Heart left ventricle (tissue), 16 donors: ENCODE data around the gene AIG1. TPM values are rescaled to one million over a fixed set of nuclear protein-coding genes. Genes with fewer than 3 reads are reported as not detected.

ENCODE experiments used
- ATAC-seq, 4 donors: fragments of 200-7000 bp; cut with Tn5 transposase; one replicate each; pipeline ENCODE4 v1.9.1; 2020 to 2022; ENCODE audit warnings: moderate library complexity in 4 of 4, mild to moderate bottlenecking in 3 of 4, moderate number of reproducible peaks in 1 of 4
- DNase-seq, 5 donors: peaks; one replicate each; pipeline ENCODE4 v3.0.0-alpha.2; 2020
- H3K27ac ChIP-seq, 12 donors: fragments of 200-600 bp; sonication (generic) in 4 of 12; one replicate each; pipeline versions ENCODE4 v1.5.0 to v1.8.0; 2016 to 2022; ENCODE audit warnings: mild to moderate bottlenecking in 2 of 12
- H3K27me3 ChIP-seq, 9 donors: fragments of 200-600 bp; sonication (generic) in 2 of 9; one replicate each; pipeline versions ENCODE4 v1.5.1 to v1.8.0; 2016 to 2022; ENCODE audit warnings: mild to moderate bottlenecking in 3 of 9
- H3K36me3 ChIP-seq, 9 donors: fragments of 200-600 bp; sonication (generic) in 2 of 9; one replicate each; pipeline versions ENCODE4 v1.5.0 to v1.8.0; 2018 to 2022; ENCODE audit warnings: mild to moderate bottlenecking in 2 of 9
- H3K4me1 ChIP-seq, 12 donors: fragments of 200-600 bp; sonication (generic) in 4 of 12; one replicate each; pipeline versions ENCODE4 v1.5.0 to v1.8.0; 2016 to 2022; ENCODE audit warnings: mild to moderate bottlenecking in 3 of 12
- H3K4me3 ChIP-seq, 12 donors: fragments of 200-600 bp; sonication (generic) in 4 of 12; one replicate each; pipeline versions ENCODE4 v1.5.0 to v1.8.0; 2017 to 2022; ENCODE audit warnings: mild to moderate bottlenecking in 9 of 12, moderate library complexity in 4 of 12
- H3K9me3 ChIP-seq, 12 donors: fragments of 200-600 bp; sonication (generic) in 4 of 12; one replicate each; pipeline versions ENCODE4 v1.5.0 to v1.8.0; 2016 to 2022; ENCODE audit warnings: mild to moderate bottlenecking in 1 of 12
- POLR2A ChIP-seq, 2 donors: fragments of 450-650 bp; IDR thresholded peaks; one replicate each; pipeline ENCODE4 v1.6.1; 2017; ENCODE audit warnings: antibody characterized with exemption in 2 of 2, mild to moderate bottlenecking in 2 of 2, moderate library complexity in 2 of 2
- WGBS, 4 donors: extraction: QIAGEN DNeasy Blood & Tissue Kit in 2 of 4; methylation state at CpG; one replicate each; pipeline versions ENCODE4 v1.1.5 to v1.1.7; 2013 to 2018; 5-methylcytosine and 5-hydroxymethylcytosine counted together
- intact Hi-C, 10 donors: fragments of 100-400 bp; cut with DNase I; formaldehyde crosslinking; loops; one replicate each; pipeline versions ENCODE4 v1.11.1 to v1.14.2; 2022
- polyA plus RNA-seq, 2 donors: library from polyadenylated mRNA; stranded (reverse); fragments of 200-250 nt; gene quantifications; one replicate each; pipeline ENCODE4 v1.2.3, GENCODE V29; 2013
- total RNA-seq, 9 donors: library from RNA; depleted of rRNA in 2 of 9; stranded (reverse); fragments of >200 nt in 2 of 9; fragmentation: NEBNext Ultra II Directional in 3 of 9; extraction: Animal tissue kit (Norgen Biotek cat#: 25700) in 3 of 9; gene quantifications; one replicate each; pipeline versions ENCODE4 v1.1.0 to v1.2.4, GENCODE V29; 2016 to 2023
- TF ChIP-seq, protein P1 (sequence below), 12 donors: fragments of 200-600 bp; sonication (generic) in 4 of 12; IDR thresholded peaks; one replicate each; pipeline versions ENCODE4 v1.5.0 to v1.8.0; 2018 to 2022; ENCODE audit warnings: antibody characterized with exemption in 12 of 12, mild to moderate bottlenecking in 5 of 12
- donor health status: ischemic (EF 13 %, LVEDD 7.1; RV severe dilation, severe dysfunction).
- donor health status: healthy with polysubstance abuse.
- donor health status: DM: no; HTN: yes; CAD: no.
- donor health status: DM: no; HTN: no; CAD: no.
- donor health status: ischemic (EF 25% LVEDD 6.9; RV normal size, moderate dysfunction).
- donor health status: ischemic (EF 25% LVEDD 5.7; RV mildly dilated, moderate dysfunction).
- donor health status: healthy.
- donor health status: DM: yes; HTN: yes; CAD: no.
- donor health status: ischemic (EF 35%, LVEDD 5.7; RV mildly dilated, moderate dysfunction).
- donor health status: nonischemic (EF 11% LVEDD 7.7; RV severe dilation, severe dysfunction).
- donor health status: DM: yes; HTN: yes; CAD: no.
- donor health status: PGD.
- donor health status: ischemic (EF 29% LVEDD 5.4; RV normal size, mild dysfunction).
- donor health status: nonischemic (EF 23%, LVEDD 6.1; RV moderate dilation, normal function).

AIG1 gene
- total and polyA plus RNA-seq, 11 donors = 18.1 to 101 (median 64.0) TPM

DNA sequence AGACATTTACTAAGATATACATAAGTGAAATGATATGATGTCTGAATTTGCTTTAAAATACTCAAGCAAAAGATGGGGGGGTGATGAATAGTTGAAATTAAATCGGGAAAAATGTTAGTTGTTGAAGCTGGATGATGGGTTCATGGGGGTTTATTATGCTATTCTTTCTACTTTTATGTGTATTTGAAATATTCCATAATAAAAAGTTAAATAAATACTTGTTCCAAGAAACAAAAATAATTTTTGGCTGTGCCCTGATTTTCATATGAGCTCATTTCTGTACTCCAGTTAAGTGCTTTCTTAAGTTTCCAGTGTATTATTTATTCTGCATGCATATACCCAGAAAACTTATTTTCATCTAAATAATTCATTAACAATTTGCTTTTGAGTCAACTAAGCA lies 138.6 kb downstream of the AIG1 start:
- no peak for TF ChIP-seq POLR2A (IDR thresholded peaks at IDR 0.05)
- TF ChIP-seq, protein P1, sequence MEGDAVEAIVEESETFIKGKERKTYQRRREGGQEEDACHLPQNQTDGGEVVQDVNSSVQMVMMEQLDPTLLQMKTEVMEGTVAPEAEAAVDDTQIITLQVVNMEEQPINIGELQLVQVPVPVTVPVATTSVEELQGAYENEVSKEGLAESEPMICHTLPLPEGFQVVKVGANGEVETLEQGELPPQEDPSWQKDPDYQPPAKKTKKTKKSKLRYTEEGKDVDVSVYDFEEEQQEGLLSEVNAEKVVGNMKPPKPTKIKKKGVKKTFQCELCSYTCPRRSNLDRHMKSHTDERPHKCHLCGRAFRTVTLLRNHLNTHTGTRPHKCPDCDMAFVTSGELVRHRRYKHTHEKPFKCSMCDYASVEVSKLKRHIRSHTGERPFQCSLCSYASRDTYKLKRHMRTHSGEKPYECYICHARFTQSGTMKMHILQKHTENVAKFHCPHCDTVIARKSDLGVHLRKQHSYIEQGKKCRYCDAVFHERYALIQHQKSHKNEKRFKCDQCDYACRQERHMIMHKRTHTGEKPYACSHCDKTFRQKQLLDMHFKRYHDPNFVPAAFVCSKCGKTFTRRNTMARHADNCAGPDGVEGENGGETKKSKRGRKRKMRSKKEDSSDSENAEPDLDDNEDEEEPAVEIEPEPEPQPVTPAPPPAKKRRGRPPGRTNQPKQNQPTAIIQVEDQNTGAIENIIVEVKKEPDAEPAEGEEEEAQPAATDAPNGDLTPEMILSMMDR (IDR thresholded peaks at IDR 0.05) = no peak
- H3K4me1 ChIP-seq = peaks cover 0 to 55% (median 9%) of the 10 kb centered on the region in 12 donors
- no peak overlapping the region for H3K4me3 ChIP-seq
- H3K27me3 ChIP-seq = no peaks in the 10 kb centered on the region
- DNase-seq (no peak), ATAC-seq (no peak)
- H3K36me3 ChIP-seq = no peaks in the 10 kb centered on the region
- WGBS, 4 donors = 89 to 91% (median 91%) methylated on average over 1 of the region's 1 CpG
- intact Hi-C loops = no loop called here
- peaks cover 0 to 7% (median 0%) of the 10 kb centered on the region in 12 donors for H3K9me3 ChIP-seq
- H3K27ac ChIP-seq = no peak overlapping the region

DNA sequence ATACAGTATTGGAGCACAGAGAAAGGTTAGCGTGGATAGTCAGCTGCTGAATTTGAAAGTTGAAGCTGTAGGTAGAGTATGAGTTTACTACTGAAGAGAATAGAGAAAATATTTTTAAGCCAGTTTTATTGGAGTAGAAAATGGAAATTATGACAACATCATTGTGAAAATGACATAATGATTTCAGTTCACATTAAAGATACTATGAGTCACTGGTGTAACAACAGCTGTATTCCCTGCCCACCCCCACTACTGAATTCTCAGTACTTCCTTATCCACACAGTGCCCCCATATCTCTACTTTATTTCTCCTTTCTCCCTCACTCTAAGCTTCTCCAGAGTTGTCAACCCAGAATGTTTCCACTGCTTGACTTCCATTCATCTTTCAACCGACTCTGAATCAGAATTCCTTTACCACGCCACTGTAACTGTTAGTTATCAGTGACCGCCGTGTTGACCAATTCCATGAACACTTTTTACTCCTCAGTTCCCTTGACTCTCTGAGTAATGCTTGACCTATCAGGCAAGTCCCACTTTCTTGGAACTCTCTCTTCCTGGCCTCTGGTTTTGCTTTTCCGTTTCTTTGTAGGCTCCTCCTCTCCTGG lies 139.6 kb downstream of the AIG1 start:
- TF ChIP-seq POLR2A (IDR thresholded peaks at IDR 0.05) = no peak
- TF ChIP-seq, protein P1 (IDR thresholded peaks at IDR 0.05) = no peak
- 78 to 89% (median 84%) methylated on average over 6 of the region's 6 CpGs for WGBS, 4 donors
- H3K4me3 ChIP-seq = no peak overlapping the region

DNA sequence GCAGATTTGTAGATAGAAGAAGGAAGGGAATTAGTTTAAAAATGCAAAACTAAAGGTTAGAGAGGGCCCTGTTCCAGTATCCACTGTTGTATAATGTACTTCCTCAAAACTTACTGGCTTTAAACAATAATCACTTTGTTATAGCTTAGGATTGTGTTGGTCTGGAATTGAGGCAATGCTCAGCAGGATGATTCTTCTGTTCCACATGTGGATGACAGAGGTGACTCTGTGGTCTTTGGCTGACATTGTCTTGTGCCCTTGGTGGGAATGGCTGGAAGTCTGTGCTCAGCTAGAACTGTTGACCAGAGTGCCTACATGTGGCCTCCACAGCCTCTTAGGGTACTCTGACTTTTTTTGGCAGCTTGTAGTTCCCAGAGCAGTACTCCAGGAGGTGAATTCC lies 143.4 kb downstream of the AIG1 start:
- peaks cover 0 to 36% (median 7%) of the 10 kb centered on the region in 12 donors for H3K4me1 ChIP-seq
- no peak for ATAC-seq
- TF ChIP-seq, protein P1 (IDR thresholded peaks at IDR 0.05) = no peak
- no peak for TF ChIP-seq POLR2A (IDR thresholded peaks at IDR 0.05)

More for the DNA sequence above, 139.6 kb downstream of the AIG1 start:
- peaks cover 0 to 7% (median 0%) of the 10 kb centered on the region in 12 donors for H3K9me3 ChIP-seq
- no peaks in the 10 kb centered on the region for H3K36me3 ChIP-seq
- peak in 3 of 4 donors; percentile 57 to 83 (median 64) for ATAC-seq
- intact Hi-C loops = no loop called here
- peaks cover 0 to 55% (median 9%) of the 10 kb centered on the region in 12 donors for H3K4me1 ChIP-seq
- H3K27me3 ChIP-seq = no peaks in the 10 kb centered on the region
- DNase-seq = no peak
- peak overlapping the region in 1 of 12 donors; percentile 23 for H3K27ac ChIP-seq

DNA sequence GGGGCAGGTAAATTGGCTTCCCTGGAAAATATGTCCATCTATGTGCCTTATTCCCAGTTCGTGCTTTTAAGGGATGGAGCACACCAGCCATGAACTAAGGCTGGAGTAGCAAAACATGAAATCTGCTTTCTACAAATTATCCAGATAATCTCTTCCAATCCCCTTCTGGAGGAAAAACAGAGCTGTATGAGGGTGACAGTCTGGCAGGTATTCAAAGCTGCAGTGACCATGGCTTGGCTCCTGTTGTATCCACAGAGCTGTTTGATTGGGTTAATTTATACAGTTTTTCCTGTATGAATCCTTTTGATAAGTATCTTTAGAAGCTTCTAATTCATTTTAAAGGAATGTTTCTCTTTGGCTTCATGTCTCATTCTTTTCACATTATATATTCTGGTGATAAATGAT lies 144.4 kb downstream of the AIG1 start:
- no peaks in the 10 kb centered on the region for H3K36me3 ChIP-seq
- H3K4me1 ChIP-seq = peaks cover 0 to 35% (median 7%) of the 10 kb centered on the region in 12 donors
- TF ChIP-seq POLR2A (IDR thresholded peaks at IDR 0.05) = no peak
- TF ChIP-seq, protein P1 (IDR thresholded peaks at IDR 0.05) = no peak
- peaks cover 0 to 7% (median 0%) of the 10 kb centered on the region in 12 donors for H3K9me3 ChIP-seq
- H3K27ac ChIP-seq = no peak overlapping the region
- DNase-seq = no peak
- 91 to 100% (median 93%) methylated on average over 1 of the region's 1 CpG for whole genome bisulfite sequencing, 4 donors
- intact Hi-C loops = no loop called here
- H3K4me3 ChIP-seq = no peak overlapping the region
- no peaks in the 10 kb centered on the region for H3K27me3 ChIP-seq
- no peak for ATAC-seq

More for the DNA sequence above, 143.4 kb downstream of the AIG1 start:
- no peak overlapping the region for H3K27ac ChIP-seq
- H3K9me3 ChIP-seq = peaks cover 0 to 7% (median 0%) of the 10 kb centered on the region in 12 donors
- H3K27me3 ChIP-seq = no peaks in the 10 kb centered on the region
- DNase-seq = no peak
- H3K36me3 ChIP-seq = no peaks in the 10 kb centered on the region
- no peak overlapping the region for H3K4me3 ChIP-seq
- intact Hi-C loops = no loop called here
